IPS-15b (cell line): ENCODE results near the gene SLC2A1.
A peak's percentile ranks its signal among the peaks of the same experiment; 100 is the strongest.

Experiments
- H3K27me3 ChIP-seq: one replicate; pipeline ENCODE4 v1.6.1; 2013; ENCODE audit warnings: low read length; ENCODE audit not compliant: control insufficient read depth, insufficient read depth
- H3K36me3 ChIP-seq: one replicate; pipeline ENCODE4 v1.6.1; 2013; ENCODE audit warnings: low read length; ENCODE audit not compliant: control insufficient read depth, insufficient read depth
- H3K4me1 ChIP-seq: one replicate; pipeline ENCODE4 v1.6.1; 2013; ENCODE audit warnings: mild to moderate bottlenecking, low read length; ENCODE audit not compliant: control insufficient read depth, insufficient read depth
- H3K4me3 ChIP-seq: one replicate; pipeline ENCODE4 v1.5.1; 2013; ENCODE audit warnings: low read depth, low read length
- H3K9ac ChIP-seq: one replicate; pipeline ENCODE4 v1.6.1; 2013; ENCODE audit warnings: low read depth, mild to moderate bottlenecking, low read length
- H3K9me3 ChIP-seq: one replicate; pipeline ENCODE4 v1.6.1; 2013; ENCODE audit warnings: mild to moderate bottlenecking, low read length; ENCODE audit not compliant: control insufficient read depth, insufficient read depth

The SLC2A1 gene

DNA sequence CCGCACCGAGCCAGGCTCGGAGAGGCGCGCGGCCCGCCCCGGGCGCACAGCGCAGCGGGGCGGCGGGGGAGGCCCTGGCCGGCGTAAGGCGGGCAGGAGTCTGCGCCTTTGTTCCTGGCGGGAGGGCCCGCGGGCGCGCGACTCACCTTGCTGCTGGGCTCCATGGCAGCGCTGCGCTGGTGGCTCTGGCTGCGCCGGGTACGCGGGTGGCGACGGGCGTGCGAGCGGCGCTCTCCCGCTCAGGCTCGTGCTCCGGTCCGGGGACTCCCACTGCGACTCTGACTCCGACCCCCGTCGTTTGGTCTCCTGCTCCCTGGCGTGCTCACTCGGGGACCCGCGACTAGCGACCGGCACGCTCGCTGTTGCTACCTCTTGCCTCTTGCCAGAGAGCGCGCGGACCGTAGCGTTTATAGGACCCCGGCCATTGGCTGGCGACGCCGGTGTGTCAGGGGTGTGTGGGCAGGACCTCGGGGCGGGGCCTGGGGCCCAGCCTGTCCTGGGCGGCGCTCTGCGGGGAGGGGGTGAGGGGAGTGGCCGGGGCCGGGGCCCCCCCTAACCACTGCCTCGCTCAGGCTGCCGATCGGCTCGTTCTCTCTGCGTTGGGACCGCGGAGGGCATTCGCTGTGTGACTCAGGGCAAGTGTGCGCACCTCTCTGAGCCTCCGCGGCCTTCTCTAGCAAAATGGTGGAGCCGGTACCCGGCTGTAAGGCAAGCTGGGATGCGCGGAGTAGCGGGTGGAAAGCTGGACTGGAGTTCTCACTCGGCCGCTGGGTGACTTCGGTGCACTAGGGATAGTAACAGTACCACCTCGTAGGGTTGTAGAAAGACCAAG lies at the start of gene SLC2A1:
Gene SLC2A1 (minus strand): TSS at position 381 of the 832 bp plus-strand sequence. CDS start 217 bp downstream, at position 164.
- Histone ChIP-seq H3K9me3 (no peaks in the 10 kb centered on the region), H3K36me3 (peaks cover 10% of the 10 kb centered on the region), H3K4me3 (peak within 1 kb of the TSS; percentile 67), H3K4me1 (peaks cover 38% of the 10 kb centered on the region), H3K9ac (peak within 1 kb of the TSS; percentile 71), H3K27me3 (no peaks in the 10 kb centered on the region)

GRCh38 chr1:43007377-43008114 lies 48.9 kb upstream of the SLC2A1 start:
- Histone ChIP-seq H3K27me3 (no peaks in the 10 kb centered on the region), H3K4me1 (peaks cover 32% of the 10 kb centered on the region), H3K4me3 (peak overlapping the region; percentile 56), H3K9ac (peak overlapping the region; percentile 87), H3K36me3 (no peaks in the 10 kb centered on the region), H3K9me3 (no peaks in the 10 kb centered on the region)

GRCh38 chr1:43005460-43006361 lies 47.0 kb upstream of the SLC2A1 start:
- peaks cover 32% of the 10 kb centered on the region for H3K4me1 ChIP-seq
- H3K9ac ChIP-seq = peak overlapping the region; percentile 65
- no peaks in the 10 kb centered on the region for H3K9me3 ChIP-seq
- H3K36me3 ChIP-seq = no peaks in the 10 kb centered on the region
- H3K27me3 ChIP-seq = no peaks in the 10 kb centered on the region
- H3K4me3 ChIP-seq = no peak overlapping the region

GRCh38 chr1:43004587-43005459 lies 46.2 kb upstream of the SLC2A1 start:
- no peak overlapping the region for H3K9ac ChIP-seq
- H3K9me3 ChIP-seq = no peaks in the 10 kb centered on the region
- H3K36me3 ChIP-seq = no peaks in the 10 kb centered on the region
- peaks cover 29% of the 10 kb centered on the region for H3K4me1 ChIP-seq
- H3K27me3 ChIP-seq = no peaks in the 10 kb centered on the region
- H3K4me3 ChIP-seq = no peak overlapping the region

DNA sequence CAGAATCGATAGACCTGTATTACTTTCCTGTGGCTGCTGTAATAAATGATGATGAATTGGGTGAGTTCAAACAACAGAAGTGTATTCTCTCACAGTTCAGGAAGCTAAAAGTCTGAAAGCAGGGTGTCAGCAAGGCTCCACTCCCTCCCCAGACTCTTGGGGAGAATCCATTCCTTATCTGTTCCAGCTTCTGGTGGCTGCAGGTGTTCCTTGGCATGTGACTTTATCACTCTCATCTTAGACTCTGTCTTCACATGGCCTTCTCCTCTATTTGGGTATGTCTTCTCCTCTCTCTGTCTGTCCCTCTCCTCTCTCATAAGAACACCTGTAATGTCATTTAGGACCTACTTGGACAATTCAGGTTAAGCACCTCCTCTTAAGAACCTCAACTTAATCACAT lies 44.1 kb upstream of the SLC2A1 start:
- Histone ChIP-seq H3K4me1 (peaks cover 15% of the 10 kb centered on the region), H3K9me3 (no peaks in the 10 kb centered on the region), H3K27me3 (no peaks in the 10 kb centered on the region), H3K9ac (no peak overlapping the region), H3K36me3 (no peaks in the 10 kb centered on the region), H3K4me3 (no peak overlapping the region)

GRCh38 chr1:43002116-43002515 lies 43.4 kb upstream of the SLC2A1 start:
- Histone ChIP-seq H3K27me3 (no peaks in the 10 kb centered on the region), H3K9ac (no peak overlapping the region), H3K9me3 (no peaks in the 10 kb centered on the region), H3K4me1 (peaks cover 14% of the 10 kb centered on the region), H3K36me3 (no peaks in the 10 kb centered on the region), H3K4me3 (no peak overlapping the region)

GRCh38 chr1:43001434-43001833 lies 42.8 kb upstream of the SLC2A1 start:
- H3K9ac ChIP-seq = no peak overlapping the region
- no peak overlapping the region for H3K4me3 ChIP-seq
- H3K4me1 ChIP-seq = peaks cover 14% of the 10 kb centered on the region
- H3K36me3 ChIP-seq = no peaks in the 10 kb centered on the region
- H3K9me3 ChIP-seq = no peaks in the 10 kb centered on the region
- H3K27me3 ChIP-seq = no peaks in the 10 kb centered on the region

GRCh38 chr1:43000271-43000670 lies 41.6 kb upstream of the SLC2A1 start:
- Histone ChIP-seq H3K9ac (no peak overlapping the region), H3K27me3 (no peaks in the 10 kb centered on the region), H3K4me1 (peaks cover 5% of the 10 kb centered on the region), H3K36me3 (no peaks in the 10 kb centered on the region), H3K4me3 (no peak overlapping the region), H3K9me3 (no peaks in the 10 kb centered on the region)

DNA sequence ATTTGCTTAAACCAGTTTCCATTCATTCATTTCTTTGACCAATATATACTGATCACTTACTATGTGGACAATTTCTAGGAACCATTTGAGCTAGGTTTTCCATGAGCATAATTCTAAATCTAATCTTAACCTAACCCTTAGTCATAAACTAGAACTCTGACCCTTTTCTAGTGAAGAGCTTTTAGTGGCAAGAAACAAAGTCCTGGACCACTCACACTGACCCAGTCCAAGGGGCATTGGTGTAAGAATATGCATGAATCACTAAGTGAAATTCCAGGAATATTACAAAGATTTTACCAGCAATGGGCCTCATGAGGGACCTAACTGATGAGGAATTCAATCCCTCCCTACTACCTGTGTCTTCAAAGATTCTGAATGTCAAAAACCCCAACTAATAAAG lies 40.6 kb upstream of the SLC2A1 start:
- H3K9me3 ChIP-seq = no peaks in the 10 kb centered on the region
- no peak overlapping the region for H3K9ac ChIP-seq

GRCh38 chr1:42998386-42998785 lies 39.7 kb upstream of the SLC2A1 start:
- Histone ChIP-seq H3K9me3 (no peaks in the 10 kb centered on the region), H3K4me3 (no peak overlapping the region), H3K4me1 (peaks cover 1% of the 10 kb centered on the region), H3K27me3 (no peaks in the 10 kb centered on the region), H3K9ac (no peak overlapping the region), H3K36me3 (no peaks in the 10 kb centered on the region)

More for the DNA sequence above, 40.6 kb upstream of the SLC2A1 start:
- no peaks in the 10 kb centered on the region for H3K4me1 ChIP-seq
- H3K4me3 ChIP-seq = no peak overlapping the region
- H3K36me3 ChIP-seq = no peaks in the 10 kb centered on the region
- no peaks in the 10 kb centered on the region for H3K27me3 ChIP-seq
